HEK293 (cell line): Measurements from ENCODE around the gene C1orf226.
"Not testable (repeated sequence)": the region's sequence is repeated elsewhere in the genome, so short reads cannot be mapped to it uniquely, and the experiment has no call there.

Source experiments
- CTCF ChIP-seq: fragments of 450-650 bp; formaldehyde crosslinking; IDR thresholded peaks from 2 replicates; pipeline ENCODE4 v1.5.1; 2016; ENCODE audit warnings: missing biosample characterization, missing genetic modification characterization
- IKZF3 ChIP-seq: fragments of 450-650 bp; IDR thresholded peaks from 2 replicates; pipeline ENCODE4 v1.5.0; 2018; ENCODE audit warnings: missing biosample characterization, mild to moderate bottlenecking, missing genetic modification characterization, moderate library complexity
- SETDB1 ChIP-seq: IDR thresholded peaks from one replicate; pipeline ENCODE4 v1.6.1; 2017; ENCODE audit warnings: mild to moderate bottlenecking, low read length, moderate library complexity, mixed read lengths; ENCODE audit not compliant: insufficient read length
- ZBTB20 ChIP-seq: fragments of 450-650 bp; formaldehyde crosslinking; IDR thresholded peaks from 2 replicates; pipeline ENCODE4 v1.5.1; 2016; ENCODE audit warnings: missing biosample characterization, missing genetic modification characterization
- ZNF146 ChIP-seq: fragments of 450-650 bp; formaldehyde crosslinking; IDR thresholded peaks from 2 replicates; pipeline ENCODE4 v1.5.1; 2016; ENCODE audit warnings: missing biosample characterization, missing genetic modification characterization
- ZNF292 ChIP-seq: fragments of 450-650 bp; formaldehyde crosslinking; IDR thresholded peaks from 2 replicates; pipeline ENCODE4 v1.5.1; 2016; ENCODE audit warnings: low read depth, missing biosample characterization, missing genetic modification characterization, borderline replicate concordance
- ZNF341 ChIP-seq: fragments of 450-650 bp; formaldehyde crosslinking; IDR thresholded peaks from 2 replicates; pipeline ENCODE4; 2016; ENCODE audit warnings: low read depth, missing biosample characterization, missing genetic modification characterization
- ZNF621 ChIP-seq: fragments of 450-650 bp; formaldehyde crosslinking; IDR thresholded peaks from 2 replicates; pipeline ENCODE4 v1.5.1; 2017; ENCODE audit warnings: missing biosample characterization, missing genetic modification characterization
- ZNF776 ChIP-seq: fragments of 450-650 bp; formaldehyde crosslinking; IDR thresholded peaks from 2 replicates; pipeline ENCODE4 v1.5.0; 2017; ENCODE audit warnings: missing biosample characterization, missing genetic modification characterization, borderline replicate concordance
- ZNF785 ChIP-seq: fragments of 450-650 bp; formaldehyde crosslinking; IDR thresholded peaks from 2 replicates; pipeline ENCODE4 v1.5.1; 2016; ENCODE audit warnings: missing biosample characterization, missing genetic modification characterization
- ZNF791 ChIP-seq: fragments of 450-650 bp; formaldehyde crosslinking; IDR thresholded peaks from 2 replicates; pipeline ENCODE4 v1.5.1; 2016; ENCODE audit warnings: missing biosample characterization, missing genetic modification characterization
- TF ChIP-seq, protein P1 (sequence below): fragments of 450-650 bp; formaldehyde crosslinking; IDR thresholded peaks from 2 replicates; pipeline ENCODE4 v1.5.1; 2016; ENCODE audit warnings: missing biosample characterization, missing genetic modification characterization, low read depth
- TF ChIP-seq, protein P2 (sequence below): fragments of 450-650 bp; formaldehyde crosslinking; IDR thresholded peaks from 2 replicates; pipeline ENCODE4 v1.5.1; 2016; ENCODE audit warnings: missing biosample characterization, missing genetic modification characterization
- TF ChIP-seq, protein P3 (sequence below): fragments of 450-650 bp; formaldehyde crosslinking; IDR thresholded peaks from 2 replicates; pipeline ENCODE4 v1.5.1; 2016; ENCODE audit warnings: missing biosample characterization, missing genetic modification characterization

- not testable (repeated sequence) for TF ChIP-seq ZNF292 (tag by site-specific recombination); ZNF146 (tag by site-specific recombination); ZNF341 (tag by site-specific recombination); CTCF; ZBTB20 (tag by site-specific recombination); ZNF776; ZNF785; IKZF3 (tag by site-specific recombination); ZNF791; ZNF621 (tag by site-specific recombination); SETDB1
- TF ChIP-seq, protein P1, sequence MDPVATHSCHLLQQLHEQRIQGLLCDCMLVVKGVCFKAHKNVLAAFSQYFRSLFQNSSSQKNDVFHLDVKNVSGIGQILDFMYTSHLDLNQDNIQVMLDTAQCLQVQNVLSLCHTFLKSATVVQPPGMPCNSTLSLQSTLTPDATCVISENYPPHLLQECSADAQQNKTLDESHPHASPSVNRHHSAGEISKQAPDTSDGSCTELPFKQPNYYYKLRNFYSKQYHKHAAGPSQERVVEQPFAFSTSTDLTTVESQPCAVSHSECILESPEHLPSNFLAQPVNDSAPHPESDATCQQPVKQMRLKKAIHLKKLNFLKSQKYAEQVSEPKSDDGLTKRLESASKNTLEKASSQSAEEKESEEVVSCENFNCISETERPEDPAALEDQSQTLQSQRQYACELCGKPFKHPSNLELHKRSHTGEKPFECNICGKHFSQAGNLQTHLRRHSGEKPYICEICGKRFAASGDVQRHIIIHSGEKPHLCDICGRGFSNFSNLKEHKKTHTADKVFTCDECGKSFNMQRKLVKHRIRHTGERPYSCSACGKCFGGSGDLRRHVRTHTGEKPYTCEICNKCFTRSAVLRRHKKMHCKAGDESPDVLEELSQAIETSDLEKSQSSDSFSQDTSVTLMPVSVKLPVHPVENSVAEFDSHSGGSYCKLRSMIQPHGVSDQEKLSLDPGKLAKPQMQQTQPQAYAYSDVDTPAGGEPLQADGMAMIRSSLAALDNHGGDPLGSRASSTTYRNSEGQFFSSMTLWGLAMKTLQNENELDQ, result not testable (repeated sequence)
- TF ChIP-seq, protein P2, sequence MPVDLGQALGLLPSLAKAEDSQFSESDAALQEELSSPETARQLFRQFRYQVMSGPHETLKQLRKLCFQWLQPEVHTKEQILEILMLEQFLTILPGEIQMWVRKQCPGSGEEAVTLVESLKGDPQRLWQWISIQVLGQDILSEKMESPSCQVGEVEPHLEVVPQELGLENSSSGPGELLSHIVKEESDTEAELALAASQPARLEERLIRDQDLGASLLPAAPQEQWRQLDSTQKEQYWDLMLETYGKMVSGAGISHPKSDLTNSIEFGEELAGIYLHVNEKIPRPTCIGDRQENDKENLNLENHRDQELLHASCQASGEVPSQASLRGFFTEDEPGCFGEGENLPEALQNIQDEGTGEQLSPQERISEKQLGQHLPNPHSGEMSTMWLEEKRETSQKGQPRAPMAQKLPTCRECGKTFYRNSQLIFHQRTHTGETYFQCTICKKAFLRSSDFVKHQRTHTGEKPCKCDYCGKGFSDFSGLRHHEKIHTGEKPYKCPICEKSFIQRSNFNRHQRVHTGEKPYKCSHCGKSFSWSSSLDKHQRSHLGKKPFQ (tag by site-specific recombination), result not testable (repeated sequence)
- TF ChIP-seq, protein P3, sequence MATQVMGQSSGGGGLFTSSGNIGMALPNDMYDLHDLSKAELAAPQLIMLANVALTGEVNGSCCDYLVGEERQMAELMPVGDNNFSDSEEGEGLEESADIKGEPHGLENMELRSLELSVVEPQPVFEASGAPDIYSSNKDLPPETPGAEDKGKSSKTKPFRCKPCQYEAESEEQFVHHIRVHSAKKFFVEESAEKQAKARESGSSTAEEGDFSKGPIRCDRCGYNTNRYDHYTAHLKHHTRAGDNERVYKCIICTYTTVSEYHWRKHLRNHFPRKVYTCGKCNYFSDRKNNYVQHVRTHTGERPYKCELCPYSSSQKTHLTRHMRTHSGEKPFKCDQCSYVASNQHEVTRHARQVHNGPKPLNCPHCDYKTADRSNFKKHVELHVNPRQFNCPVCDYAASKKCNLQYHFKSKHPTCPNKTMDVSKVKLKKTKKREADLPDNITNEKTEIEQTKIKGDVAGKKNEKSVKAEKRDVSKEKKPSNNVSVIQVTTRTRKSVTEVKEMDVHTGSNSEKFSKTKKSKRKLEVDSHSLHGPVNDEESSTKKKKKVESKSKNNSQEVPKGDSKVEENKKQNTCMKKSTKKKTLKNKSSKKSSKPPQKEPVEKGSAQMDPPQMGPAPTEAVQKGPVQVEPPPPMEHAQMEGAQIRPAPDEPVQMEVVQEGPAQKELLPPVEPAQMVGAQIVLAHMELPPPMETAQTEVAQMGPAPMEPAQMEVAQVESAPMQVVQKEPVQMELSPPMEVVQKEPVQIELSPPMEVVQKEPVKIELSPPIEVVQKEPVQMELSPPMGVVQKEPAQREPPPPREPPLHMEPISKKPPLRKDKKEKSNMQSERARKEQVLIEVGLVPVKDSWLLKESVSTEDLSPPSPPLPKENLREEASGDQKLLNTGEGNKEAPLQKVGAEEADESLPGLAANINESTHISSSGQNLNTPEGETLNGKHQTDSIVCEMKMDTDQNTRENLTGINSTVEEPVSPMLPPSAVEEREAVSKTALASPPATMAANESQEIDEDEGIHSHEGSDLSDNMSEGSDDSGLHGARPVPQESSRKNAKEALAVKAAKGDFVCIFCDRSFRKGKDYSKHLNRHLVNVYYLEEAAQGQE, result not testable (repeated sequence)
Measured at GRCh38 chr1:162418584-162418983, 37.1 kb downstream of the C1orf226 start.
